OCI-LY1 (cell line): ENCODE results near the gene TAF6L.

Source experiments
- CTCF ChIP-seq: fragments of 200-600 bp; sonication (generic), shearing (Covaris generic); IDR thresholded peaks from 2 replicates; pipeline ENCODE4 v1.5.1; 2017; ENCODE audit warnings: mild to moderate bottlenecking, antibody characterized with exemption, low read length, moderate library complexity, mixed read lengths
- EZH2 ChIP-seq: fragments of 200-600 bp; sonication (generic), shearing (Covaris generic); IDR thresholded peaks from 2 replicates; pipeline ENCODE4 v1.8.0; 2017; ENCODE audit warnings: borderline replicate concordance, mixed run types, mild to moderate bottlenecking, antibody characterized with exemption, low read length, moderate library complexity, mixed read lengths

GRCh38 chr11:62753736-62754603, 17.2 kb upstream of the TAF6L start, which contains the start of gene ZBTB3:
- TF ChIP-seq CTCF (no peak), EZH2 (no peak)
